HG03097 (cell line): ENCODE results near the gene HOMEZ.
"Not testable (repeated sequence)": the region's sequence is repeated elsewhere in the genome, so short reads cannot be mapped to it uniquely, and the experiment has no call there.

Source experiments
- ATAC-seq: cut with Tn5 transposase; IDR thresholded peaks from one replicate; pipeline ENCODE4 v1.9.1; 2021; ENCODE audit not compliant: unreplicated experiment, low FRiP score

The HOMEZ gene, protein sequence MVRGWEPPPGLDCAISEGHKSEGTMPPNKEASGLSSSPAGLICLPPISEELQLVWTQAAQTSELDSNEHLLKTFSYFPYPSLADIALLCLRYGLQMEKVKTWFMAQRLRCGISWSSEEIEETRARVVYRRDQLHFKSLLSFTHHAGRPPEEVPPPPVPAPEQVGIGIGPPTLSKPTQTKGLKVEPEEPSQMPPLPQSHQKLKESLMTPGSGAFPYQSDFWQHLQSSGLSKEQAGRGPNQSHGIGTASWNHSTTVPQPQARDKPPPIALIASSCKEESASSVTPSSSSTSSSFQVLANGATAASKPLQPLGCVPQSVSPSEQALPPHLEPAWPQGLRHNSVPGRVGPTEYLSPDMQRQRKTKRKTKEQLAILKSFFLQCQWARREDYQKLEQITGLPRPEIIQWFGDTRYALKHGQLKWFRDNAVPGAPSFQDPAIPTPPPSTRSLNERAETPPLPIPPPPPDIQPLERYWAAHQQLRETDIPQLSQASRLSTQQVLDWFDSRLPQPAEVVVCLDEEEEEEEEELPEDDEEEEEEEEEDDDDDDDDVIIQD

DNA sequence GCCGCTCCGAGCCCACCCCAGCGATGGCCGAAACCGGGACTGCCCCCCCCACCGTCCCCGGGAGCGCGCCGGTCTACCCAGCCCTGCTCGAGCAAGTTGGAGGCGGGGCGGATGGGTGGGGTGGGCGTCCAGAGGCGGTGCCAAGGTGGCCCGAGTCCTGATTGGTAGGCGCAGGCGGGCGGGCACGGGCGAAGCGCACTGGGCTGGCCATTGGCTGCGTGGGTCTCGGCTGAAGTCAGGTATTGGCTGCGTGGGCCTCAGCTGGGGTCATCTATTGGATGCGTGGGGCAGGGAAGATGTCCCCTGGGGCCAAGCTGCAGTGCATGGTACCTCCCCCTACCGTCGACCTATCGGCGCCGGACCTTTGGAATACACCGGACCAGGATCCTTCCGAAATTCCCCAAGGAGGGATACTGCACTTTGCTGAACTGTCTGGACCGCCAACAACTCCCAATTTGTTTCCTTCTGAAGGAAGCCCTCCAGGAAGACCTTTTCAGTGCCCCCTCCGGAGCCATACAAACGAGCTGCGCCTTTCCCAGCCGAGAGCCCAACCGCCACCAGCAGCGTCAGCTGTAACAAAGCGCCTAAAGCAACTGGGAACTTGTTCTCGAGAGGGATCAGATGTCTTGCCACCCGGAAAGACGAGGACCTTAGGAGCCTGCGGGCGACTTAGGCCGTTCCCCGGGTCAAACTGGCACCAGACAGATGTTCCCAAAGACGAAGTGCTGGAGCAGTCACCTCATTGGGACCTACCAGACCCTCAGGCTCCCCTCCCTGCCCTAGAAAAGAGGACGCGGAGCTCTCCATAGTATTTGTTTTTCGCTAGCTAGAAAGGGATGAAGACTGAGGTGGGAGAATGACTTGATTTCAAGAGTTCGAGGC, at the start of gene HOMEZ:
Gene HOMEZ (minus strand): TSS at position 113 of the 882 bp plus-strand sequence. CDS start 180 bp downstream, outside the sequence.
- ATAC-seq: peak; percentile 96

DNA sequence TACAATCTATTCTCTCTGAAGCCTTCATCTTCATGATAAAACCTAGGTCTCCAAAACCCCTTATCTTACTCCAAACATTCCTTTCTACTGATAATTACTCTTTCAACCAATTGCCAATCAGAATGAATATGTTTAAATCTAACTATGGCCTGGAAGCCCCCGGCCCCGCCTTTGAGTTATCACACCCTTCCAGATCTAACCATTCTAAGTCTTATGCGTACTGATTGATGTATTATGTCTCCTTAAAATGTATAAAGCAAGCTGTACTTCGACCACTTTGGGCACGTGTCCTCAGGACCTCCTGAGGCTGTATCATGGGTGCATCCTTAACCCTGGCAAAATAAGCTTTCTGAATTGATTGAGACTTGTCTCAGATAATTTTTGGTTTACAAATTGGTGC, 49.7 kb upstream of the HOMEZ start:
- ATAC-seq: no peak

DNA sequence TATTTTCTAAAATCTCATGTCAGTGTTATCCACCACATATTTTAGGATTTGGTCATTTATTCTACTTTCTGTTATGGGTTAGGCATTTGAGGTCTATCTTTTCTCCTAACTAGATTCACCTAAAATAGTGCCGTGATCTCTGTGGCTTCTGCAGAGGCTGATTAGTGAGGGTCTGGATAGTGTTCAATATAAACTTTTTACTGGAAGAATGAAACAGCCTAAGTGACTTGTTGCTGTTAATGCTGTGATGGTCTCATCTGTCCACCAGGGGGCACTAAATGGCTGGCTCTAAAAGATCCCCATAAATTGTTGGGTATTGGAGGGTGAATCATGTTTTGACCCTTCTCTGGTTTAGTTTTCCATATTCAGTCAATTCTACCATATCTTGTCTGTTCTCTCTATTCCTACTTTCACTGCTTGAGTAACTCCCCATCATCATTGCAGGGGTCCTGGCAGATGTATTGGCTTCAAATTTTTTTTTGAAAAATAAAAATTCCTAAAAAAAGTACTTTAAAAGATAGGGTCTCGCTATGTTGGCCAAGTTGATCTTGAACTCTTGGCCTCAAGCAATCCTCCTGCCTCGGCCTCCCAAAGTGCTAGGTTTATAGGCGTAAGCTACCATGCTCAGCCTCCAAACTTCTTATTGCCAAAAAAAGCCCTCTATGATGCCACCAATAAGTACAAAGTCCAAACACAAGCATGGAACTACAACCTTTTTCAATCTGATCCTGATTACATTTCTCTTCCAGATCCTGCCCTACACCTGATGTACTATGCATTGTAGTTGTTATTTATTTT, 42.2 kb upstream of the HOMEZ start:
- no peak for ATAC-seq

DNA sequence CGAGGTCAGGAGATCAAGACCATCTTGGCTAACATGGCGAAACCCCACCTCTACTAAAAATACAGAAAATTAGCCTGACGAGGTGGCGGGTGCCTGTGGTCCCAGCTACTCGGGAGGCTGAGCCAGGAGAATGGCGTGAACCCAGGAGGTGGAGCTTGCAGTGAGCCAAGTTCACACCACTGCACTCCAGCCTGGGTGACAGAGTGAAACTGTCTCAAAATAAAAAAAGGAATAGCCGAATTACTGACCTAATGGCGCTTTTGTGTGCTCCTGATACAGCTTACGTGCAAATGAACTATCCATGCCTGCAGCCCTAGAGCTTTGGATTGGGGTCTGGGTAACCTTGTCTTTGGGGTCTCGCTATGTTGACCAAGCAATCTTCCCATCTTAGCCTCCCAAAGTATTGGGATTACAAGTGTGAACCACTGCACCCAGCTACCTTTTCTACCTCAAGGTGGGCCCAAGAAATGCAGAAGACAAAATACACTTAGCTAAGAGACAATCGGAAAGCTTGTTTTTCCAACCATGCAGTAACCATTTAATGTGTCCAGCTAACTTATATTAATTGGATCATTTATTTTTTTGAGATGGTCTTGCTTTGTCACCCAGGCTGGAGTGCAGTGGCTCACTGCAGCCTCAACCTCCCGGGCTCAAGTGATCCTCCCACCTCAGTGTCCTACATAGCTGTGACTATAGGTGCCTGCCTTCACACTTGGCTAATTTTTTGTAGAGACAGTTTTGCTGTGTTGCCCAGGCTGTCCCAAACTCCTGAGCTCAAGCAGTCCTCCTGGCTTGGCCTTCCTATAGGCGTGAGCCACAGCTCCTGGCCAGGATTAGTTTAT, 40.8 kb upstream of the HOMEZ start:
- ATAC-seq: no peak

DNA sequence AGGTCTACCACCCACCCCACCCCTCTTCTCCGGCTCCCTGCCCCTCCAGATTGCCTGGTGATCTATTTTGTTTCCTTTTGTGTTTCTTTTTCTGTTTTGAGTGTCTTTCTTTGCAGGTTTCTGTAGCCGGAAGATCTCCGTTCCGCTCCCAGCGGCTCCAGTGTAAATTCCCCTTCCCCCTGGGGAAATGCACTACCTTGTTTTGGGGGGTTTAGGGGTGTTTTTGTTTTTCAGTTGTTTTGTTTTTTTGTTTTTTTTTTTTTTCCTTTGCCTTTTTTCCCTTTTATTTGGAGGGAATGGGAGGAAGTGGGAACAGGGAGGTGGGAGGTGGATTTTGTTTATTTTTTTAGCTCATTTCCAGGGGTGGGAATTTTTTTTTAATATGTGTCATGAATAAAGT, 39.8 kb upstream of the HOMEZ start:
- ATAC-seq: not testable (repeated sequence)

DNA sequence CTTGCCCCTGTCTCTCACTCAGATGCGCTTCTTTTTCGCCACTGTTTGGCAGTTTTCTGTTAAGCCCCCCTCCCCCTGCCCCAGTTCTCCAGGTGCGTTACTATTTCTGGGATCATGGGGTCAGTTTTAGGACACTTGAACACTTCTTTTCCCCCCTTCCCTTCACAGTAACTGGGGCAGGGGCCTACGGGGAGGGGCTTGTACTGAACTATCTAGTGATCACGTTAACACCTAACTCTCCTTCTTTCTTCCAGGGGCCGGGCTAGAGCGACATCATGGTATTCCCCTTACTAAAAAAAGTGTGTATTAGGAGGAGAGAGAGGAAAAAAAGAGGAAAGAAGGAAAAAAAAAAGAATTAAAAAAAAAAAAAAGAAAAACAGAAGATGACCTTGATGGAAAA, 39.1 kb upstream of the HOMEZ start:
- no peak for ATAC-seq

DNA sequence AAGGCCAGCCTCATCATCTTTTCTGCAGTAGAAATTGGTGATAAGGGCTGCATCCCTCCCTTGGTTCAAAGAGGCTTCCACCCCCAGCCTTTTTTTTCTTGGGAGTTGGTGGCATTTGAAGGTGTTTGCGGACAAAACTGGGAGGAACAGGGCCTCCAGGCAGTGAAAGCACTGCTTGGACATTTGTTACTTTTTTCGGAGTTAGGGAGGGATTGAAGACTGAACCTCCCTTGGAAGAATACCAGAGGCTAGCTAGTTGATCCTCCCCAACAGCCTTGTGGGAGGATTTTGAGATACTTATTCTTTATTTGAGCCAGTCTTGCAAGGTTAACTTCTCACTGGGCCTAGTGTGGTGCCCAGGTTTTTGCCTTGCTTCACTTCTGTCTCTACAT, 38.5 kb upstream of the HOMEZ start:
- ATAC-seq: no peak

DNA sequence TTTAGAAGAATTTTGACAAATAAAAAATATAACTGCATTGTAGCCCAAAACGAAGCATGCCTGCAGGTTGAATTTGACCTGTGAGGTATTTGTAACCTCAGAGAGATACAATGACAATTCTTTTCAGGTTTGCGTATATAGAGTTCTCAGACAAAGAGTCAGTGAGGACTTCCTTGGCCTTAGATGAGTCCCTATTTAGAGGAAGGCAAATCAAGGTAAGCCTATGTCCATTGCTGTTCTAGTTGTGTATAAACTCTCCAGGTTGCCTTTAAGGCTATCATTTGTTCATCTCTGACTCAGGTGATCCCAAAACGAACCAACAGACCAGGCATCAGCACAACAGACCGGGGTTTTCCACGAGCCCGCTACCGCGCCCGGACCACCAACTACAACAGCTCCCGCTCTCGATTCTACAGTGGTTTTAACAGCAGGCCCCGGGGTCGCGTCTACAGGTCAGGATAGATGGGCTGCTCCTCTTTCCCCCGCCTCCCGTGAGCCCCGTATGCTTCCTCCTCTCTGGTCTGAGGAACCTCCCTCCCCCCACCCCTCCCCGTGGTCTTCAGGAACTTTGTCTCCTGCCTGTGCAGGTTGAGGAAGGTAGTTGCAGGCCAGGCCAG, 38.0 kb upstream of the HOMEZ start:
- no peak for ATAC-seq

DNA sequence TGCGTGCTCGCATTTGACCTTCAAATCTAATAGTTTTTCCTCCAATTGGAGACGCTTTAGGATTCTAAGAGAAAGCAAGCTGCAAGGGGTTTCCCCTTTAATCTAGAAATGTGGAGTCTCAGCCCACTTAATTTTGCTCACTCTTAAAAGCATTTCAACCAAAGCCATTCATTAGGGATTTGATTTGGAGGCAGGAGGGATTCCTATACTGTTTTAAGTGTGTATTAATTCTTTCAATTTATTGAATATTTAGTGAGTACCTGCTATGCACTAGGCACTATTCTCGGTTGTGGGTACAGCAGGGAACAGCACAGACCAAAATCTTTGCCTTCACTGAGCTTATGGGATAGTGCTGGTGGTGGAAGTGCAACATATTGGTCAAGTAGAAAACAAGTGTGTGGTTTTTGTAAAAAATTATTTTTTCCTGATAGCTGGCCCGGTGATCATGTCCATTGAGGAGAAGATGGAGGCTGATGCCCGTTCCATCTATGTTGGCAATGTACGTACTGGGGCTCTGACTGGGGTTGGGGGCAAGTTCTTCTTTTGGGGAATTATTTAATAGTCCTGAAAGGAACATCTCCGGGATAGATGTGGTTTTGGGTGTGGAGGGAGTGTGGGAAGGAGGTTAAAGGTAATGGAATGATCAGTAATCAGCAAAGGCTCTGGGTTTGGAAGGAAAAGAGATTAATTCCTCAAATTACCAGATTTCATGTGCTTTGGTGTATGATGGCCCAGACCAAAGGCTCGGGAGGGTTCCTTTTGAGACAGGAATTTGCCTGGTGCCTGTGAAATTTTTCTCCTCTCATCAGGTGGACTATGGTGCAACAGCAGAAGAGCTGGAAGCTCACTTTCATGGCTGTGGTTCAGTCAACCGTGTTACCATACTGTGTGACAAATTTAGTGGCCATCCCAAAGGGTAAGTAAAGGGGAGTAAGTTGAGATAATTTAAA, 36.9 kb upstream of the HOMEZ start:
- ATAC-seq: no peak

DNA sequence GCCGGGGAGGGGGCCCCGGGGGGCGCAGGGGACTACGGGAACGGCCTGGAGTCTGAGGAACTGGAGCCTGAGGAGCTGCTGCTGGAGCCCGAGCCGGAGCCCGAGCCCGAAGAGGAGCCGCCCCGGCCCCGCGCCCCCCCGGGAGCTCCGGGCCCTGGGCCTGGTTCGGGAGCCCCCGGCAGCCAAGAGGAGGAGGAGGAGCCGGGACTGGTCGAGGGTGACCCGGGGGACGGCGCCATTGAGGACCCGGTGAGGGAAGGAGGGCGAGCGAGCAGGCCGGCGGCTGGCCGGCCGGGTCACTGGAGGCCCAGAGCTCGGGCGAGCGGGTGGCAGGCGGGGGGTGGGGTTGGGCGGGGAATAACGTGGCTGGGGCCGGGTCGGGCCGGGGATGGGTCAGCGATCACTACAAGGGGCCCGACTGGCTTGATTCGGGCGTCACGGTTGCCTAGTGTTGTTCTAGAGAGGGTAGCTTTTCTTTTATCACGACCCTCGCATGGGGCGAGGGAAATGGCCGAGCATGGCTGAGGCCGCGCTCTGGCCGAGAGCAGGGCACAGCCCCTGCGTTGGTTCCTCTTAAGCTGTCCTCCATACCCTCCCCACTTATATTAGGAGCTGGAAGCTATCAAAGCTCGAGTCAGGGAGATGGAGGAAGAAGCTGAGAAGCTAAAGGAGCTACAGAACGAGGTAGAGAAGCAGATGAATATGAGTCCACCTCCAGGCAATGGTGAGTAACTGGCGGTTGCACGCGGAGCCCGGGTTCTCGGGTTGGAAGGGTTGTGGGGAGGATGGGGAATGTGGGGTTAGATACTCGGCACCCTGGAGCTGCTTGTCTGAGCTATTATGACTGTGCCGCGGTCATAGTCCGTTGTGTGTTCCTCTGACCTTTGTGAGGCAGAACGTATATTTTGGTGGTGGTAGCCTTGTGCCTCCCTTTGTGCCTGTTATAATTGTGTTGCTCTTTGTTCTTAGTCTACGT, 35.9 kb upstream of the HOMEZ start:
- ATAC-seq: peak; percentile 10

DNA sequence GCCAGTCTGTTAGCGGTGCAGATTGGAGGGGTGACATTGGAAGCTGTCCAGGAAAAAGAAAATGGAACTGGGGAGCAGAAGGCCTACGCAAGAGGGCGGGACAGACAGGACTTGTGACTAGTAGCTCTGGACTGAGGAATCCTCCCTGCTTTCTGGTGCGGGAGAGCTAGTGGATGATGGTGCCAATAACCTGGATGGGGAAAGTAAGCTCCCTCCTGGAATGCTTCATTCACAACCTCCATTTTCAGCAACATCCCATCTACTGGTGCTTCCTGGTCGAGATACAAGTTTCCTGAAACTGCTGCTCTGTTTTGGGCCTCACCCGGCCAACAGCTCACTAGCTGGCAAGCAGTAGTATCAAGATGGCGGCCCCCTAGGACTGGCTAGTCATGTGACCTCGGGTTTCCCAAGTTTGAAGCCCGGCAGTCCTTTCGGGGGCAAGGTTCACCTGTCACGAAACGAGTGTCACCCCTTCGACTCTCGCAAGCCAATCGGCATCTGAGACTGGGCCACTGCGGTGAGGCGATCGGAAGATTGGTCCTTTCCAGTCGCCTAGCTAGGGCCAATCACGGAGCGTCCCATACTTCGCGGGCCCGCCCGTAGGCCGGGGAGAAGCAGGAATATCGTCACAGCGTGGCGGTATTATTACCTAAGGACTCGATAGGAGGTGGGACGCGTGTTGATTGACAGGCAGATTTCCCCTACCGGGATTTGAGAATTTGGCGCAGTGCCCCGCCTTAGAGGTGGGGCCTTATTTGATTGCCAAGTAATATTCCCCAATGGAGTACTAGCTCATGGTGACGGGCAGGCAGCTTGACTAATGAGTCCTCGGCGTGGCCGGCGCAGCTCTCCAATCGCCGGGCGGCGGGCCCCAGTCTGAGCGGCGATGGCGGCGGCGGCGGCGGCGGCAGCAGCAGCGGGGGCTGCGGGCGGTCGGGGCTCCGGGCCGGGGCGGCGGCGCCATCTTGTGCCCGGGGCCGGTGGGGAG, 34.9 kb upstream of the HOMEZ start, which contains the start of gene PABPN1:
Gene PABPN1 (plus strand): TSS at position 874 of the 988 bp plus-strand sequence. CDS start 13 bp downstream, at position 887.
- peak; percentile 94 for ATAC-seq

DNA sequence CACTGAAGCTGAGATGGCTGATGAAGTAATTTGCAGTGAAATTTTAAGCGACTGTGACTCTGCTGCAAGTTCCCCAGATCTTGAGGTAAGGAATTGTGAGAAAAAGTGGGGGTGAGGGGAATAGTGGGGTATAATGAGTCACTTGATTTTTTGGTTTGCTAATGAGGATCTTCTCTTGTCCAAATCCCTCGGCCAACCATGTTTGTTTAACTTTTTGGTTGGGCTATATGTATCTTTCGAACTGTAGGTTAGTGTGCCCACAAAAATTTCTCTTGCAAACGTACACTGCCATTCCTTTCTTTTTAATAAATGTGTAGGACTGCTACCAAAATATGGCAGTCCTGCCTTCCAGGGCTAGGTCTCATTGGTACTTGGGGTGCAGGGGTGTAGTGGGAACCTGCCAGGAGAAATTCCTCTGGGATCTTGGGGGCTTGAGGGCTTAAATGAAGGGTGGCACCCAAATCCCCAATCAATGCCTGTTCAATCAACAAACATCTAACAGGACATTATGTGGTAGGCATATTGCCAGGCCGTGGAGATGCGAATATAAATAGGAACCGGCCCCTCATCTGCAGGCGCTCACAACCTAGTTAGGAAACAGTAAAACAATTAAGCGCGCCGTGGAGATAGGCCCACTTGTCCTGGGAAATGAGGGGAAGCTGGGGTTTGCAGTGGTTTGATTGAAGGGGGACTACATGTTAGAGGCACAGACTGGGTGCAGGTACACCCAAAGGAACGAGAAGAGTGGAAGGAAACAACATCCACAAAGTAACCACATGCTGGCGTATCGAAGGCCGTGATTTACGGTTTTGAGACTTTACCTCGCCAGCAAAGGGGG, 34.0 kb upstream of the HOMEZ start:
- ATAC-seq: no peak

DNA sequence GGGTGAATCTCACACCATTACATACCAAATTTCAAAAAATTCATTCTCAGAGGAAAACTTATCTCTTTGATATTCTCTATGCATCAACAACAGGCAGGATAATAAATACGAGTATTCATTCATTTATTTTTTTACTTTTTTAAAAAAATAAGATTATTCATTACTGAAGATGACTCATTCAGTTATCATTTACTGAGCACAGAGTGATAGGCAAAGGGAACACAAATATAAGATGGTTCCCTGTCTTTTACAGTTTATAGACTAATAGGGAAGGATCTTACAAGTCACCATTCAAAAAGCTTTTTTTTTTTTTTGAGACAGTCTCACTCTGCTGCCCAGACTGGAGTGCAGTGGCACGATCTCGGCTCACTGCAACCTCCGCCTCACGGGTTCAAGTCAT, 30.4 kb upstream of the HOMEZ start:
- no peak for ATAC-seq

DNA sequence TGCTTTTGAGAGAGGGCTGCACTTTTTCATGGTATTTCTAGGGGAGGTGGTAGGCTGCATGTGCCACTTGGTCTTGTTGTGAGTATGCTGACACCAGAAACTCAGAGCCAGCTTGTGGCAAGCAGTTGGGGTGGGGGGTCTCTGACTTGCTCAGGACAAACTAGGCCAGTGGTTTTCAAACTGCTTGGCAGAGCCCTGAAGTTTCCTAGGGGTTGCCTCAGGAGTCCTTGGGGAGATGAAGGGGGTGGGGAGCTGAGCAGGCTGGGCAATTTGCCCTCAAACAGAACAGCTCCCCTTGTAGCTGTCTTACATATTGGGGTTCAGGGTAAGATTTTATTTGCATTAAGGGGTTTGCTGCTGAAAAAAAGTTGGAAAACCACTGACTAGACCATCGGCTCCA, 24.6 kb upstream of the HOMEZ start:
- no peak for ATAC-seq
